Cerebellar nuclear complex (tissue), 1 donor: ENCODE data around the gene ZBTB4.

Experiments used
- DNase-seq, 2 experiments: peaks; one replicate each; lab custom pipeline; 2025; lab: John Stamatoyannopoulos, UW

ZBTB4 gene

DNA sequence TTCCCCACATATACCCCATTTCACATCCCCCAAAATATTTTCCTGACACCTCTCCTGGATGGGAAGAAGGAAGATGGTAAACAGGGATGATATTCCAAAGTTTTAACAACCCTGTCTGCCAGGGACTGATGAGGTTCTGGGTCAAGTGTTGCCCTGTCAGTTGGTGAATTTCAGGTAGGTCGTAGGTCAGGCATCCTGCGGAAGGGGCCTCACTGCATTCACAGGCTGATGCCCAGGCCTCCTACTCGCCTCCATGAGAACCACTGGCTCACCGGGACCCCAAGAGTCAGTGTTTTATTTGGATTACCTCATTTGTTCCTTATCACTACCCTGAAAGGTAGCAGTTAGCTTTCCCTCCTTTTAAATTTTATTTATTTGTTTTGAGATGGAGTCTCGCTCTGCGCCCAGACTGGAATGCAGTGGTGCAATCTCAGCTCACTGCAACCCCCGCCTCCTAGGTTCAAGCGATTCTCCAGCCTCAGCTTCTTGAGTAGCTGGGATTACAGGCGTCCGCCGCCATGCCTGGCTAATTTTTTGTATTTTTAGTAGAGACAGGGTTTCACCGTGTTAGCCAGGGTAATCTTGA is 10.5 kb downstream of the ZBTB4 start:
- DNase-seq = no peak

DNA sequence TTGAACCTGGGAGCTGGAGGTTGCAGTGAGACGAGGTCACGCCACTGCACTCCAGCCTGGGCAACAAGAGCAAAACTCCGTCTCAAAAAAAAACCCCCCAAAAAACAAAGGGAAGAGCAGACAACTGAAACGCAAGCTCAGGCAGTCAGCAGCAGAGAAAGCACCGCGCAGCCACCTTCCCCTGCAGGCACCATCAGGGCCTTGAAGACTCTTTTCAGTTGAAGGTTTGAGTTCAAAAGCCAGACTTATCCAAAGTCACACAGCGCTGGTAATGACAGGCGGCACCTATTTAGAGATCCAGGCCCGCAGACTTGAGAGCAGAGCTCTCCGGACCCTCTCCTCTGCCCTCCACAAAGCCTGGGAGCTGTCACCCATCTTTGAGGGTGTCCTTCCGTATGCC is 11.1 kb downstream of the ZBTB4 start:
- DNase-seq = no peak

DNA sequence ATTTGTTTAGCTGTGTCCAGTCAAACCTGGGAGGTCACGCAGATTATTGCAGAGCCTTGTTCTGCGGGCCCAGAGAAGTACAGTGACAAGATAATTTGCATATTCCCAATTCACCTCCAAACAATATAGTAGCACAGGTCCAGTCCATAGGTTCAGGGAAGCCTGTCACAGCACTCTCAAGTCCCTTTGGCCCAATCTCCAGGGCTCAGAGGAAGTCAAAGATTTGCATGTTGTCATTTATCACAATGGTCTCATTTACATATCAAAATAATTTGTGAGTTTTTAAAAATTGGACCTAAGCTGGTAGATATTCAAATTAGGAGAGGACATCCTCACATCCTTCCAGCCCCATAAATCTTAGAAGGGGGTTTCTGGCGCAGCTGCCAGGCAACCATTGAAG is 11.9 kb downstream of the ZBTB4 start:
- no peak for DNase-seq

DNA sequence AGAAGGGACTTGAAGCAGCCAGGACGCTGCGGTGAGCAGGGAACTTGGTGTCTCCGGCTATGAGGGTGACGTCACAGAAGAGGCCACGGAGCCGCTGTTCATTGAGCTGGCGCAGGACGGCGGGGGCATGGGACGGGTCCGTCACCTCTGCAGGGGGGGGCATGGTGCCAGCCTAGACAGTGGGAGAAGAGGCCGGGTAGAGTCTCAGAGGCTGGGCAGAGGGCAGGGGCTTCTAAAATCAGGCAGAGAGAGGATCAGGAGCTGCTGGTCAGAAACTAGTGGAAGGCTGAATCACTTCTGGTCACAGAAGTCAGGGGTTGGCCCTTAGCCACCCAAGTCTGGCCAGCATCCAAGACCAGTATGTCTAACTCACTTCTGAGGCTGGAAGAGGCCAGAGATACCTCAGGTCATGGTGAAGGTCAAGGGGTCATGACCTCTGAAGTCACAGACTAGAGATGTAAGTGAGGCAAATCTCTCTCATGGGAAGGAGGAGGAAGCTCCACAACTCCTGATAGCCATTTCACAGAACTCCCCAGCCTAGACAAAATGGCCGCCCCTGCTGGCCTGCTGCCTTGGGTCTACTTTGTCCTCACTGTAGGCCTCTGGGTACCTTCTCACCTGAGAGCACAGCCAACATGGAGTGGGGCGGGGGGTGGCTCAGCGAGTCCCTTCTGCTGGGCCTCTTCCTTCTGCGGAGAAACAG is 12.6 kb downstream of the ZBTB4 start:
- no peak for DNase-seq

DNA sequence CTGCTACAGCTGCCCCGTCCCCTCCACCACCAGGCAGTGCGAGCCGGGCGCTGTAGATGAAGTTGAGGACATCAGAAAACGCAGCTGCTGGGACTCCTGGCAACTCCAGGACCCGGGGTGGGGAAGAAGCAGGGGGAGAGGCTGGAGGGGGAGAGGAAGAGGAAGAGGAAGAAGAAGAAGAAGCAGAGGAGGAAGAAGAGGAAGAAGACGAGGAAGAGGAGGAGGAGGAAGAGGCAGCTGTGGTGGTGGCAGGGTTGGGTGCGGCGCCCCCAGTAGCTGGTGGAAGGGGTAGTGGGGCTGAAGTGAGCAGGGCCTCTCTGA is 13.2 kb downstream of the ZBTB4 start:
- DNase-seq = no peak

DNA sequence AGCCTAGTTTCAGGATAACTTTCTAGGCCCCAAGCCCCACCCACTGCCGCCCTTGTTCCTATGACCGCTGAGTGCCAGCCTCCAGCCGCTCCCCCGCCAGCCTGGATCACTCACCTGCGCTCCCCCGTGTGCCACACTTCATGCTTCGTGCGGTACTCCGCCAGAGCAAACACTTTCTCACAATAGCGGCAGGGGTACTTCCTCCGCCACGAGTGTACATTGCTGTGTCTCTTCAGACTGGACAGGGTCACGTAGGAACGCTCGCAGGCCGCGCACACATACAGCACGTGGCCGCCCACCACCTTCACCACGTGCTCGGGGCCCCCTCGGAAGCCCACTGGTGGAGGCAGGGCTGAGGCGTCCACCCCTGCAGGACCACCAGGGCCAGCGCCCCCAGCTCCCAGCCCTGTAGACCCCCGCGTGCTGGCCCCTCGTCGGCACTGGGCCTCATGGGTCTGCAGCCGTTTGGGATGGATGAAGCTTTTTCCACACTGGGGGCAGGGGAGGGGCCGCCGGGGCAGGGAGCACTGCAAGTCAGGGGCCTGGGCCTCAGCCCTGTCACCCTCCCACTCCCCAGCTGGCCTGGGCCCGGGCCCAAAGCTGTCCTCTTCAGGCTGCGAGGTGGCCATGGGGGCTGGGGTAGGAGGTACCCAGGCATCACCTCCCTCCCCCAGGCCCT is 13.7 kb downstream of the ZBTB4 start:
- DNase-seq = no peak

DNA sequence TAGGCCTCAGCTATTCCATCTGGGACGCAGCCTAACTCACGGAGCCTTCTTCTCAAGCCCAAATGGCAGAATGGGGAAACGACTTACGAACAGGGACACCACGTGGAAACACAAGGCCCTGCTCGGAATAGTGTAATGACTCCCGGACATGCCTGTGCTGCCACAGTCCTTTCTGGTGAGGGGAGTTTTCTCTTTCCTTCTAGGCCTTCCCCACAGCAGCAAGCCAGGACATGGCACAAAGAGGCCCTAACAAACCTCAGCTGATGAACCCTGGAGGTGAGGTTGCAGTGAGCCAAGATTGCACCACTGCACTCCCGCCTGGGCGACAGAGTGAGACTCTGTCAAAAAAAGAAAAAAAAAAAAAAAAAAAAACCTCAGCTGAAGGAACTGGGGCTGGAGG is 15.3 kb downstream of the ZBTB4 start:
- DNase-seq = no peak

DNA sequence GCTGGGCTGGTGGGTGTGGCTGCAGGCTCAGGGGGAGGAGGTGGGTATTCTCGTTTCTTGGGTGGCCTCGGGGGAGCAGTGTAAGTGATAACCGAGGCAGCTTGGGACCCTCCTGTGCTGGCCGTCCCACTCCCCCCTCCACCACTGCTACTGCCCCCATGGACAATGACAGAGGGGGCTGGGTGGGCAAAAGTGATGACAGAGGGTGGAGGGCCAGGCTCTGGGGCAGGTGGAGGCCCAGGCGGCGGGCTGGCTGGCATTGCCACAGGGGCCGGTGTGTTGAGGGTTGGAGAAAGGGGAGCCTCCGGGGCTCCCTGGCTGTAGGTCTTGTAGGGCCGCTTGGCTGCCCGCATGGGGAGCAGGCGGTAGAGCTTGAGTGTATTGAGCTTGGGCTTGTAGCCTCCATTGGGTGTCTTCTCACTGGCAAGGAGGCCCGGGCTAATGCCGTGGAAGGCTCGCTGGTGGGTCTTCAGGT is 16.0 kb downstream of the ZBTB4 start:
- DNase-seq = no peak

DNA sequence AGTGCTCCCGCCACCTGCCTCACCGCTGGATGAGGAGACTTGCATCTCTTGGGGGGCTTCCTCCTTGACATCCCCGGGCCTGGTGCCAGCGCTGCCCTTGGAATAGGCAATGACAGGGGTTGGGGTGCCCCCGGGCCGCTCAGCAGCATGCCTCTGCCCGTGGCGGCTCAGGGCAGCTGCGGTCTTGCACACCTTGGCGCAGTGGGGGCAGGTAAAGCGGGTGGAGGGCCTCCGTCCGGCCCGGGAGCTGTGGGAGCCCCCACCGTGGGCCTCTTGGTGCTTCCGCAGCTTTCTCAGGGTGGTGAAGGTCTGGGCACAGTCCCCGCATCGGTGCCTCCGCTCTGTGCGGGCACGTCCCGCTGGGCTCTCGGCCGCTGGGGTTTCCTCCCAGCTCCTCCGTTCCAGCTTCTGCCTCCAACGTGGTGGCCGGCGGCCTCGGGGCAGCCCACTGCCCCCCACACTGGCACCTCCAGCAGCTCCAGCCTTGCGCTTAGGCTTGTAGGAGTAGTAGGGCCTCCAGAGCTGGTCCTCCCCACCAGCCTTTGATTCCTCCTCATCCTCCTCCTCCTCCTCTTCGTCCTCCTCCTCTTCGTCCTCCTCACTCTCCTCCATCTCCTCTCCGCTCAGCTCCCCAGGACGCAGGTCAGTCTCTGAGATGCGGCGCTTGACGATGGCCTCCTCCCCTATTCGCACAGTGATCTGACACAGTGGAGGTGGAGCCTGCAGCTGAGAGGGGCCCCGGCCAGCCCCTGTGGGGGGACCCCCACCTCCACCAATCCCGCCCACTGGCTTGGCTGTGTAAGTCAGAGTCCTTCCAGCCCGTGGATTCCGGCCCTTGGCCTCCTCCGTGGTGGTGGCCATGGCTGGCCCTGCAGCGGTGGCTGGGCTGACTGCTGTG is 16.7 kb downstream of the ZBTB4 start:
- DNase-seq = no peak

DNA sequence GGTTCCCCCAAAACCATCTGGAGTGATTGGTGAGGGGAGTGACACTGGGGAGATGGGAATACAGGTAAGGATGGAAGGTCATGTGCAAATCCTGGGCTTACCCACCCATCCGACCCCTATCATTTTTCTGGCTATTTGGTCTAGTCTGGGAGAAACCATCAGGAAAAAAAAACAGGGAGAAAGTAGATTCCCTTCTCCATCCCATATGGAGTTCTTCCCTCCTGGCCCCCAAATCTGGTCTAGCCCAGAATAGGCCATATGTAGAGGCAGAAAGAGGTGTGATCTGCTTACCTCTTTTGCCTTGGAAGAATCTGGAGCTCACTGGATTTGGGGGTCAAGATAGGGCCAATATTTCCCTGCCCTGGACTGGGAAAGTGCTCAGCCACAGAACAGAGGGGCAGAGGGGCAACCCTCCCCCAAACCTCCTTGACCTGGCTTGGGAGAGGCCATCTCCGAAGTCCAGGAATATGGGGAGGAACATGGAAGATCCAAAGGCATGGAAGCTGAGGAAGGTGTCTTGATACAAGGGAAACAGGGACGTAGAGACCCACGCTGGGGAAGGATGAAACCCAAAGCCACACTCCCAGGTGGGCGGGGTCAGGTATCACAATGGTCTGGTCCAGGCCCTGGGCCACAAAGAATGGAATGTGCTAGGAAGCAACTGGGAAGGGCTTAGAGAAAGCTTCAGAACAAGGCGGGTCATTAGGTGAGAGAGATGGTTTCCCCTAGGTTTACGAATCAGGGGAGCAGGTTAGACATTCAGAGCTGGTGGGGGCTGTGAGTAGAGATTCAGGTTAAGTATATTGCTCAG is 18.4 kb downstream of the ZBTB4 start:
- DNase-seq = no peak

DNA sequence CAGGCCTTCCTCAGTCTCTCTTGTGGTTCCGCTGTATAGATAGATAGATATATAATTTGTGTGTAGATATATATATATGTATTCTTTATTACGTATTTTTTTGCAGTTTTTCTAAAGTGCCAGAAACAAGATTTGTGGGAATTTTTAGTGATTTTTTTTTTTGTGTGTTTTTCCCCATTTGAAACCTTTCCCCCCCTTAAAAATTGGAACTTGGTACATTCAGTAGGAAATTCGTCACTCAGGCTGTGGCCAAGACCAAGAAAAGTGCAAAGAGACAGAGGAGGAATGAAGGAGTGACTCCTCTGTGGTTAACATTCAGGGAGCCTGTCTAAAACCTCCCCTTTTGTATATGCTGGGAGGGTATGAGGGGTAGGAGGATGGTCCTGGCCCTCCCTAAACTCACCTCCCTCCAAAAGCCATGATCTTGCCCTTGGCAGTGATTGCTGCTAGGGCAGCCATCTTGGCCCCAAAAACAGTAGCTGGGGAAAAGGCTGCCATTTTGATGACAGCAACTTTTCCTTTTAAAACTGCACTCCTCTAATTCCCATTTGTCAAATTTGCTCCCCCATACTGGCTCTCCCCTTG is 19.4 kb downstream of the ZBTB4 start:
- no peak for DNase-seq

DNA sequence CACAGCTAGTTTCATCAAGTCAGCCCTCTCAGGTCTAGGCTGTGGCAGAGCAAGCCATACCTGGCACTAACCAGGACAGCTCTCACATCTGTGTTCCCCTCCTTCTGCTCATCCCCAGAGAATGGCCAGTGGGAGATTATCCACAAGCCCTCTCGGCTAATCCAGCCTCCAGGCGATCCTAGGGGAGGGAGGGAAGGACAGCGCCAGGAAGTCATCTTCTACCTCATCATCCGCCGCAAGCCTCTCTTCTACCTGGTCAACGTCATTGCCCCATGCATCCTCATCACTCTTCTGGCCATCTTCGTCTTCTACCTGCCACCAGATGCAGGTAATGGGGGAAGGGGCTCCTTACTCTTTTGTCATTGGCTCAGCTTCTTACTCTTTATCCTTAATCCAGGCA is 31.0 kb downstream of the ZBTB4 start:
- DNase-seq = no peak

DNA sequence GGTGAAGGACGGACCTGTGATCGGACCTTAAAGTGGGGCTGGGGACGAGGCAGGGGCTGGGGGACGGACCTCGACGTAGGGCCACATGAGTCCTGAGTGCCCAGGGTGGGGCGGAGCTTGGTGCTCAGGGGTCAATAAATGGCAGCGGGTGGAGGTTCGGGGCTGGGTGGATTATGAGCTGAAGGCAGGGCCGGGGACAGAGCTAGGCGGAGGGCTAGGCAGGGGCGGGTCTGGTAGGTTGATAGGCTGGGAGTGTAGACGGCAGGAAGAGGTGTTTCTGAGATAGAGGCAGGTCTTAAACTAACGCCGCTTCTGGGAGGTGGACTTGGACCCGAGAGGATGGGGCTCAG is 33.8 kb downstream of the ZBTB4 start:
- DNase-seq = no peak

DNA sequence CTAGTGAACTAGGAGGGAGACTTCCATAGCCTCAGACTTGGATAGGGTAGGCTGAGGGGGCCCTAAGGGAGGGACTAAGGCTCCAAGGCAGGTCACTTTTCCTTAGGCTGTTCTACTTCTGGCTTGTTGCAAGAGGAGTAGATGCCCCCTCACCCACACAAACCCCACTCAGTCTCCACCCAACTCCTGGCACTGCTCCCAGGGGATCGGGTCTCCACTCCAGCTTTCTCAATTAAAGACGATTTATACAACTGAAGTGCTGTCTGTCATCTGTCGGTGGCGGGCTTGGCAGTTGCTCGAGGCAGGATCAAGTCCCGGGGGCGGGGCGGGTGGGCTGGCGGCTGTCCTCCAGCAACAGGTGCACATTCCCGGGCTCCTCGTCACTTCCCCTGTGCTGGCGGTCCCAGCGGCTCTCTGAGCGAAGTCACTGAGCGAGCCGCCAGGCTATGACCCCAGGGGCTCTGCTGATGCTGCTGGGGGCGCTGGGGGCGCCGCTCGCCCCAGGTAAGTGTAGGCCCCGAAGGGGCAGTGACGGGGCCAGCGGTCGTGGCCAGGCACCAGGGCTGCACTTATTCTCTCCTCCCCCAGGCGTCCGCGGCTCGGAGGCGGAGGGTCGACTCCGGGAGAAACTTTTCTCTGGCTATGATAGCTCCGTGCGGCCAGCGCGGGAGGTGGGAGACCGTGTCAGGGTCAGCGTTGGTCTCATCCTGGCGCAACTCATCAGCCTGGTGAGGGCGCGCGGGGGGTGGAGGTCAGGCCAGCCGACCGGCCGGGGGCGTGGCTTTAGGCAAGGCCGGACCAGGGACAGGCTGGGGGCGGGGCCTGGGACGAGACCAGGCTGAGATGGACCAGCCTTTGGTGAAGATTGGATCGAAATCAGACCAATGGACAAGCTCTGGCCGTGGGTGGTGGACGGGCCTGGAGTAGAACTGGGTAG is 34.5 kb downstream of the ZBTB4 start, which contains the start of gene CHRNB1:
CHRNB1 (plus strand) TSS at position 380 of the 937 bp plus-strand sequence; CDS start at position 447, 67 bp downstream.
- no peak for DNase-seq

DNA sequence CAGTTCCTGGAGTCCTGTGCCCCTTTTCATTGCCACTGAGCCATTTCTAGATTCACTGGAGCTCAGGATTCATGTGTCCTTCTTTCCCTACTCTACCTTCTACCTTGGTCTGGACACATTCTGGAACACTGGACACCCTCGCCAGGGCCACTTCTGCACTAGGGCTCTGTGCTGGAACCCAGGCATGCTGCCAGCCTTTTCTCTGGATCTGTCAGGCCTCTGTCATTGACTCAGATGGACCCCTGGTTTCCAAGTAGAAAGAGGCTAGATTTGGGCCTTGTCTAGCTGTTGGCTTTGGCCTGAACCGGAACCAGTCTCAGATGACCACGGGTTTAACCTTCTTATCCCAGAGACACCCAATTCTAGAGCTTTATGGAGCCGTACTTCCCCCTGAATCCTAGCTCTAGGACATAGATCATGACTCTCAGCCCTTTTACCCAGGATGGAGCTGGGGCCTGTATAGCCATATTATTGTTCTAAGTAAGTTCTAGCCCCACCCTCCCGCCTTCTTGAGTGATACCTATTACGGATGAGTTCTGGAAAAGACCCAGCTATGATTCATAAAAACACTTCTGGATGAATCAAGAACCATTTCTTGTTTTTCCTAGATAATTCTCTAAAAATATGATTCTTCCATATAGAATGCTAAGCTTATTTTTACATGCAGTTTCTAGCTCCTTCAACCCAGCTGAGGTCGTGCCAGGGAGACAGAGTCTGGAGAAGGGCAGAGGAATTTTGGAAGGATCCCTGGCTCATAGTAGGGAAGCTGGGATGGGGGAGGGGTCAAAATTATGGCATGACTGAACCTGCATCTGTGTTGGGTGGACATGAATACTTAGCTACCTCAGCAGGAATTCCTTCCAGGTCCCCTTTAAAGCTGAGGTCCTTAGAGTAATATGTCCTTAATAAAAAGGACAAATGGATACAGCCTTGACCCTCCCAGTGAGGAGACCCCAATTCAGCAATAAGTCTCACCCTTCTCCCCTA is 35.6 kb downstream of the ZBTB4 start:
- DNase-seq = no peak

DNA sequence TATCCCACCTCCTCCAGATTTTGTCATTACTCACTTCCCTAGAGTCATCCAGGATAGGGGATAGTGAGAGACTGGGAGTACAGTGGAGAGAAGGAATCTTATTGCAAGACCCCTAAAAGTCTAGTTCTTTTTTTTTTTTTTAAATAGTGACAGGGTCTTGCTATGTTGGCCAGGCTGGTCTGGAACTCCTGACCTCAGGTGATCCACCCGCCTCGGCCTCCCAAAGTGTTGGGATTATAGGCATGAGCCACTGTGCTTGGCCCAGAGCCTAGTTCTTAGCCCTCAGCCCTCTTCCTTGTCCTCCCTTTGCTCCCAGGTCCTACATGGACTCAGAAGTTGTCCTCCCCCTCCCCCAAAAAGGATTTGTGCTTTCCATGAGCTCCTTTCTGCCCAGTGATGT is 37.3 kb downstream of the ZBTB4 start:
- DNase-seq = no peak

DNA sequence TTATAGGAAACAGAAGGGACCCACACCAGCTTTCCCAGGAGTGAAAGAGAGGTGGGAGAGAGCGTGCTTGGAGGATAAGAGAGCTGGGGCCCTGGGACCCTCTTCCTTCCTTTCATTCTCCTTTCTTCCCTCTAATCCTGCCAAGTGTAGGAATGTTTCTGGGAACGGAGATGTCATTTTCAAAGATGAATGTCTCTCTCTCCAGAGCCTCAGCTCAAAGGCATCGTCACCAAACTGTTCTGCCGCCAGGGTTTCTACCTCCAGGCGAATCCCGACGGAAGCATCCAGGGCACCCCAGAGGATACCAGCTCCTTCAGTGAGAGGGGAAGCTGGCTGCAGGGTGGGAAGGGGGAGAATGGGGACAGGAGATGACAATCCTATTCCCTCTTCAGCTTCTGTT is 38.2 kb downstream of the ZBTB4 start:
- DNase-seq = no peak

DNA sequence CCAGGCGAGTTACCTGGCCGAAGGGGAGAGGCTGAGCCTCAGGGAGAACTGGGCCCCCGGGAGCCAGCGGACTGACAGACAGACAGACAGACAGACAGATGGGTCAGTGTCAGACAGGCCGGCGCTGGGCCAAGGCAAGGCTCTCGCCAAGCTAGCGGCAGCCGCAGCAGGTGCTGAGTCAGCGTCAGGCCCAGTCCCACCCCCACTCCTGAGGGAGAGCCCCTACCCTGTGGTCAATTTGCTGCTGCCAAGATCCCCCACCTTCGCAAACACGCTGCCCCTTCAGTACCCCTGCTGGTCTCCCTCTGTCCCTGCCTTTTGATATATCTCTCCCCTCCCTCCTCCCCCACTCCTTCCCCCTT is 38.6 kb downstream of the ZBTB4 start:
- no peak for DNase-seq
